Left kidney (tissue), 8 donors: ENCODE data around the gene ASB5. TPM values are rescaled to one million over a fixed set of nuclear protein-coding genes. Genes with fewer than 3 reads are reported as not detected.
"Not testable (repeated sequence)": the region's sequence is repeated elsewhere in the genome, so short reads cannot be mapped to it uniquely, and the experiment has no call there.

Experiments
- DNase-seq: peaks from one replicate; pipeline ENCODE4 v3.0.0-alpha.2; 2013
- long read RNA-seq, 8 donors: transcript quantifications; one replicate each; lab custom pipeline, GENCODE V29; 2026
- polyA plus RNA-seq: library from polyadenylated mRNA; unstranded; fragments of 120-200 nt; gene quantifications from one replicate; pipeline ENCODE4 v1.2.1, GENCODE V29; 2013; ENCODE audit not compliant: insufficient read length

The ASB5 gene
- polyA plus RNA-seq, result 0.18 TPM
- long read RNA-seq, donor 1, result 0 reads
- long read RNA-seq, donor 2, result 0 reads
- long read RNA-seq, donor 3, result 0 reads
- long read RNA-seq, donor 4, result 0 reads
- long read RNA-seq, donor 5, partial matches to known transcripts, result 0 of 78 reads
- long read RNA-seq, donor 5, other reads (novel, unspliced or antisense), result 78 of 78 reads
- long read RNA-seq, donor 6, result 0 reads
- long read RNA-seq, donor 7, result 0 reads
- long read RNA-seq, donor 8, result 0 reads

- no peak for DNase-seq
Observed at GRCh38 chr4:176268963-176269362, at the start of gene ASB5. Gene ASB5, minus strand, starts transcription at chr4:176269222. Its CDS starts 114 bp downstream, at chr4:176269108.

- no peak for DNase-seq
Observed at GRCh38 chr4:176313596-176314336, 44.7 kb upstream of the ASB5 start.

- DNase-seq, result no peak
Observed at GRCh38 chr4:176309772-176310171, 40.8 kb upstream of the ASB5 start.

- no peak for DNase-seq
Observed at GRCh38 chr4:176309046-176309445, 40.0 kb upstream of the ASB5 start.

GRCh38 chr4:176308441-176308840 is 39.4 kb upstream of the ASB5 start:
- no peak for DNase-seq

- no peak for DNase-seq
Observed at GRCh38 chr4:176307666-176307930, 38.6 kb upstream of the ASB5 start.

GRCh38 chr4:176306837-176307665 is 38.0 kb upstream of the ASB5 start:
- DNase-seq, result no peak

- DNase-seq, result no peak
Observed at GRCh38 chr4:176303938-176304337, 34.9 kb upstream of the ASB5 start.

- DNase-seq, result no peak
Observed at GRCh38 chr4:176302283-176303275, 33.6 kb upstream of the ASB5 start.

- DNase-seq, result no peak
Observed at GRCh38 chr4:176300565-176300964, 31.5 kb upstream of the ASB5 start.

- DNase-seq, result no peak
Observed at GRCh38 chr4:176300036-176300435, 31.0 kb upstream of the ASB5 start.

- DNase-seq, result no peak
Observed at GRCh38 chr4:176298664-176299063, 29.6 kb upstream of the ASB5 start.

- DNase-seq, result not testable (repeated sequence)
Observed at GRCh38 chr4:176295907-176296306, 26.9 kb upstream of the ASB5 start.

- no peak for DNase-seq
Observed at GRCh38 chr4:176293660-176294059, 24.6 kb upstream of the ASB5 start.

GRCh38 chr4:176292920-176293319 is 23.9 kb upstream of the ASB5 start:
- no peak for DNase-seq

- no peak for DNase-seq
Observed at GRCh38 chr4:176291748-176292147, 22.7 kb upstream of the ASB5 start.

- no peak for DNase-seq
Observed at GRCh38 chr4:176290520-176290919, 21.5 kb upstream of the ASB5 start.

GRCh38 chr4:176289561-176289960 is 20.5 kb upstream of the ASB5 start:
- DNase-seq, result no peak

- DNase-seq, result no peak
Observed at GRCh38 chr4:176288020-176288419, 19.0 kb upstream of the ASB5 start.

GRCh38 chr4:176287546-176287945 is 18.5 kb upstream of the ASB5 start:
- DNase-seq, result no peak

- no peak for DNase-seq
Observed at GRCh38 chr4:176286728-176287127, 17.7 kb upstream of the ASB5 start.

GRCh38 chr4:176279560-176279959 is 10.5 kb upstream of the ASB5 start:
- not testable (repeated sequence) for DNase-seq
